BJ (cell line): ENCODE results near the gene HID1. TPM values are rescaled to one million over a fixed set of nuclear protein-coding genes. Genes with fewer than 3 reads are reported as not detected.

Source experiments
- CTCF ChIA-PET: fragments of 350-600 bp; formaldehyde crosslinking; extraction: SDS; loops from one replicate; lab custom pipeline; 2021; ENCODE audit warnings: antibody characterized with exemption, inconsistent platforms; lab: Yijun Ruan, JAX
- POLR2A ChIA-PET: fragments of 300-600 bp; sonication (Branson Sonifier 250); formaldehyde crosslinking; extraction: SDS; loops from one replicate; lab custom pipeline; 2021; ENCODE audit warnings: antibody characterized with exemption; lab: Charles Lee
- DNase-seq: peaks from one replicate; pipeline ENCODE4 v3.0.0-alpha.2; 2011; ENCODE audit warnings: low read depth
- H3K27me3 ChIP-seq: 2 replicates; pipeline ENCODE4 v1.6.0; 2011; ENCODE audit warnings: low read length; ENCODE audit not compliant: control insufficient read depth, insufficient read depth
- H3K36me3 ChIP-seq: 2 replicates; pipeline ENCODE4 v1.5.1; 2011; ENCODE audit warnings: low read length; ENCODE audit not compliant: control insufficient read depth, insufficient read depth
- H3K4me3 ChIP-seq: 2 replicates; pipeline ENCODE4 v1.5.1; 2011; ENCODE audit warnings: low read depth, mild to moderate bottlenecking, control low read depth, low read length
- CTCF ChIP-seq: IDR thresholded peaks from 2 replicates; pipeline ENCODE4 v1.5.1; 2011; ENCODE audit warnings: low read depth, mild to moderate bottlenecking, control low read depth, inconsistent platforms, low read length, moderate library complexity; ENCODE audit not compliant: insufficient read depth
- polyA plus RNA-seq: library from polyadenylated mRNA; depleted of rRNA; stranded (reverse); fragments of >200 nt; gene quantifications from 2 replicates; pipeline ENCODE4 v1.2.3, GENCODE V29; 2011

Gene HID1
- polyA plus RNA-seq, 1 experiment, result 1.8 TPM

- CTCF ChIA-PET, result interaction anchor here (0.6 to 4.1 kb wide), 7 partner anchors 9 to 45 kb away, joined by 3 to 23 read pairs (median 5); partner anchors contain the start of genes CDR2L, HID1 and MRPL58
- H3K27me3 ChIP-seq, result no peaks in the 10 kb centered on the region
- no peak for TF ChIP-seq CTCF
- peaks cover 23% of the 10 kb centered on the region for H3K36me3 ChIP-seq
- POLR2A ChIA-PET, result no interaction called here
- H3K4me3 ChIP-seq, result no peak overlapping the region
- DNase-seq, result no peak
Observed at GRCh38 chr17:74999523-74999922, 27.0 kb upstream of the HID1 start.

GRCh38 chr17:74998783-74999182, 26.2 kb upstream of the HID1 start:
- ChIA-PET CTCF (interaction anchor here (0.6 to 4.1 kb wide), 5 partner anchors 10 to 35 kb away, joined by 3 to 23 read pairs (median 6); partner anchors contain the start of genes CDR2L, HID1 and MRPL58), POLR2A (no interaction called here)
- TF ChIP-seq CTCF, result no peak

DNA sequence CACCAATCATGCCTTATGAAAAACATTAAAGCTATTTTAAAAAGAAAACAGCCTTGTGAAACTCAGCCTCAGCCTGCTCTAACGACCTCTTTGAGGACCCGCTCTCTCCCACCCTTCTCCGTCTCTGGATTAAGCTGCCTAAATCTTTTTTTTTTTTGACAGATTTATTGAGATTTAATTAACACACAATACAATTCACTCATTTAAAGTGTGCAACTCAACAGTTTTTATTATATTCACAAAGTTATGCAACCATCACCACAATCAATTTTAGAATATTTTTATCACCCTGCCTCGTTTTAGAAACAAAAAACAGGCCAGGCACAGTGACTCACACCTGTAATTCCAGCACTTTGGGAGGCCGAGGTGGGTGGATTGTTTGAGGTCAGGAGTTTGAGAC, 23.3 kb upstream of the HID1 start:
- Histone ChIP-seq H3K36me3 (peaks cover 5% of the 10 kb centered on the region), H3K4me3 (no peak overlapping the region), H3K27me3 (no peaks in the 10 kb centered on the region)
- ChIA-PET POLR2A (no interaction called here), CTCF (interaction anchor here (1.5 to 1.8 kb wide), 3 partner anchors 9 to 34 kb away, joined by 4 to 7 read pairs (median 4); partner anchors contain the start of gene MRPL58)
- TF ChIP-seq CTCF, result no peak
- no peak for DNase-seq

More at GRCh38 chr17:74998783-74999182, 26.2 kb upstream of the HID1 start:
- Histone ChIP-seq H3K36me3 (peaks cover 17% of the 10 kb centered on the region), H3K4me3 (no peak overlapping the region), H3K27me3 (no peaks in the 10 kb centered on the region)
- DNase-seq, result no peak

- H3K4me3 ChIP-seq, result no peak overlapping the region
- H3K27me3 ChIP-seq, result no peaks in the 10 kb centered on the region
- ChIA-PET CTCF (interaction anchor here (0.7 to 1.4 kb wide), 5 partner anchors 20 to 249 kb away, joined by 4 read pairs; no protein-coding TSS in a partner anchor), POLR2A (interaction anchor here (0.7 kb wide), 1 partner anchor 93 kb away, joined by 8 read pairs; the partner anchor contains the start of gene SLC16A5)
- H3K36me3 ChIP-seq, result peaks cover under 1% of the 10 kb centered on the region
- no peak for DNase-seq
- no peak for TF ChIP-seq CTCF
Observed at GRCh38 chr17:74994440-74994839, 21.9 kb upstream of the HID1 start.

DNA sequence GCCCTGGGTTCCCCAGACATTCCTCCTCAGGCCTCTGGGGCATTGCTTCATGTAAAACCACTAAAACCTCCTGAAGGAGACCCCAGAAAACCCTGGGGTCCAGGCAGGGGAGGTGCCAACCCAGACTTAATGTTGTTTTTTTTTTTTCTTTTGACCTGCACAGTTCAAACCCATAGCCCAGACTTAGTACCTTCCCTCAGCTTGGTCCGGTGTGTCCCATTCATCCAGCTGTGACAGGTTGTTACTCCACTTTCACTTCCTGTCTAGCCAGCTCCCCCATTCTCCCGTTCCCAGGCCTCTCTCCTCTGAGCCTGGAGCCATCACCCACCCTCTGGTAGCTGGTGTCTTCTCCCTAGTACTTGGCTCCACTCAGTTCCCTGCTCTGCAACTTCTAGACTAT, 19.7 kb upstream of the HID1 start:
- no peak for DNase-seq
- no peak for TF ChIP-seq CTCF
- no peaks in the 10 kb centered on the region; the same call in 1 of the 2 replicates for H3K36me3 ChIP-seq
- H3K4me3 ChIP-seq, result no peak overlapping the region
- CTCF ChIA-PET, result interaction anchor here (1.0 to 1.2 kb wide), 2 partner anchors 20 to 32 kb away, joined by 3 read pairs; partner anchors contain the start of gene MRPL58
- POLR2A ChIA-PET, result no interaction called here
- no peaks in the 10 kb centered on the region for H3K27me3 ChIP-seq
